NCI-H226 (cell line): ENCODE measurements around the gene TMEM219.
"Not testable (repeated sequence)": the region's sequence is repeated elsewhere in the genome, so short reads cannot be mapped to it uniquely, and the experiment has no call there.

Experiments
- DNase-seq: peaks from one replicate; pipeline ENCODE4 v3.0.0-alpha.2; 2015

The TMEM219 gene

GRCh38 chr16:29996766-29997250, 34.9 kb downstream of the TMEM219 start:
- DNase-seq = no peak

- no peak for DNase-seq
Measured at GRCh38 chr16:29999605-30000004, 37.7 kb downstream of the TMEM219 start.

DNA sequence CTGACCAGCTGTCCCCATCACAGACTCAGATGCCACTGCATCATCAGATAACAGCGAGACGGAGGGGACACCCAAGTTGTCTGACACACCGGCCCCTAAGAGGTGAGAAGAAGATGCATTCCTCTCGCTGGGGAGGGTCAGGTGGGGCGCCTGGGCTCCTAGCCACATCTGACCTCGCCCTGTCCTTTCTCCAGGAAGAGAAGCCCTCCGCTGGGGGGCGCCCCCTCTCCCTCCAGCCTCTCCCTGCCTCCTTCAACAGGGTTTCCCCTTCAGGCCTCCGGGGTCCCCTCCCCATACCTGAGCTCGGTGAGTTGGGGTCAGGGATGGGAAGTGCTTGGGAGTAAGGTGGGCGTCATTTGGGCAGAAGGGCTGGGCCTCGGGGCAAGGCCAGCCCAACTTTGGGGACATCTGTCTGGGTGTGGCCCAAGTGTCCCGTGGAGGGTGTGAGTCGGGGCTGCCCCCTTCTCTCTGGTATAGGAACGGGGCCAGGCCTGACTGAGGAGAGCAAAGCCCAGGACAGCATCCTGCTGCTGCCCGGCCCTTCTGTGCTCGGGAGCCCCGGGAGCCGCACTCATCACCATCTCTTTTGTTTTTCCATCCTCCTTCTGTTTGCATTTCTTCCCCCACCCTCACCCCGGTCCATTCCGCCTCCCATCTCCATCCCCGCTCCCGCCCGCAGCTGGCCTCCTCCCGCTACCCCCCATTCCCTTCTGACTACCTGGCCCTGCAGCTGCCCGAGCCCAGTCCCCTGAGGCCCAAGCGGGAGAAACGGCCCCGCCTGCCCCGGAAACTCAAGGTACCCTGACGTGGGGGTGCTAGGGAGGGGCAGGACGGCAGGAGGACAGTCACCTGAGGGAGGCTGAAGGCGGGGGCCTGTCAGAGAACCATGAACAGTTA, 39.1 kb downstream of the TMEM219 start:
- no peak for DNase-seq

DNA sequence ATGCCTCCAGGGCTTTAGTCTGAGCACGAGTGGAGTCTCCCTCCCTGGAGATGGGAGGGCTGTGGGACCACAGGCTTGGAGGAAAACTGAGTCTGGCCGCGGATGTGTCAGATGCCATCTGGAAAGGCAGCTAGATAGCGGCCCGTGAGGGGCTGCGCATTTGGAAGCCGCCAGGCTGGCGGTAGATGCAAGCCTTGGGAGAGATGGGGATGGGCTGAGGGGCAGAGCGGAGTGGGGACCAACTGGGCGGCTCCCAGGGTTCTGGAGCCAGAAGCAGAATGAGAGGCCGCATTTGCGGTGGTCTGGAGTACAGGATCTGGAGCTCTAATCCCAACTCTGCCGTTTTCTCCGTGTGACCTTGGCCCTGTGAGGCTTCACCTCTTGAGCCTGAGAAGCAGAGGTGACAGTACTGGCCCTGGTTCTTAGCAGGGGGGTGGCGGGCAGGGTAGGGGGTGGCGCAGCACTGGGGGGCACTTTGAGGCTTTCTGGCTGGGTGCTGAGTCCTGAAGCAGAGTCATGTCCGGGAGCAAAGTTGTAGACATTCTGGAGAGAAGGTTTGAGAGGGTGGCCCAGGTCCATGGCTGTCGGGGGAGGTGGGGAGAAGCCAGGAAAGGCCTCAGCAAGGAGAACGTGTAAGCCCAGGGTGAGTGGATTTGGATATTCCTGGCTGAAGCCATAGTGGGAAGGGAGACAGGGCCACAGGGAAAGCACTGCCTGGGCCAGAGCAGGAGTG, 40.9 kb downstream of the TMEM219 start:
- no peak for DNase-seq

GRCh38 chr16:30003670-30004423, 42.0 kb downstream of the TMEM219 start:
- DNase-seq = no peak

DNA sequence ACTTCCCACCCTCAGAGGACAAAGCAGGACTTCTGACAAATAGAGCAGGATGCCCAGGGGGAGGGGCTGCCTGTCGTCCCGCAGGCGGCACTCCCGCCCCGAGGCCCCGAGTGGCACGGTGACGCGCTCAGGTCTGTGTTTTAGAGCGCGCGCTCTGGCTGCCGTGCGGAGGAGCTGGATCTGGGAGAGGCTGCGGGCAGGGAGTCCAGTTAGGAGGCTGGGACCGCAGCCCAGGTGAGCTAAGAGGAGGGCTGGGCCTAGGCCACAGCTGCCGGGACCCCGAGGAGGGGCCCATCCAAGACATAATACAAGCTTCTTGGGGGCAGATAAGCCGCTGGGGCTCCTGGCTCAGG, 42.5 kb downstream of the TMEM219 start:
- no peak for DNase-seq

GRCh38 chr16:30004811-30005242, 42.9 kb downstream of the TMEM219 start:
- DNase-seq = no peak

GRCh38 chr16:30005341-30006094, 43.6 kb downstream of the TMEM219 start:
- DNase-seq = no peak

DNA sequence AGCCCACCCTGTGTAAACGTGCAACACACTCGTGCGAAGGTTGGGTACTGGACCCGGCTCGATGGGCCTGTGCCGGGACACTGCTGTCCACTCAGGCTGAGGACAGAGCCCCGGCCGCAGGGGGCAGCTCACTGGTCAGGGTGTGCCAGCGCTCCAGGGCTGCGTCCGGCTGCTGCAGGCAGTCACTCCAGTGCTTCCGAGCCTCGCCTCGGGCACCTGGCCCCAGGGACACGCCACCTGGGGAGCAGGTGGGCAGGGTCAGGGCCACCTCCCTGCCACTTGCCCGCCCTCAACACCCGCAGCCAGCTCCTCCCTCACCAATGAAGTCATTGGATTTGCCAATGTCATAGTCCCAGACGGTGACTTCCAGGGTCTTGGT, 44.2 kb downstream of the TMEM219 start:
- no peak for DNase-seq

- no peak for DNase-seq
Measured at GRCh38 chr16:30006659-30007377, 44.9 kb downstream of the TMEM219 start.

- DNase-seq = no peak
Measured at GRCh38 chr16:30007378-30007895, 45.6 kb downstream of the TMEM219 start.

GRCh38 chr16:30009085-30009862, 47.4 kb downstream of the TMEM219 start:
- DNase-seq = no peak

- no peak for DNase-seq
Measured at GRCh38 chr16:30009990-30010843, 48.3 kb downstream of the TMEM219 start.

DNA sequence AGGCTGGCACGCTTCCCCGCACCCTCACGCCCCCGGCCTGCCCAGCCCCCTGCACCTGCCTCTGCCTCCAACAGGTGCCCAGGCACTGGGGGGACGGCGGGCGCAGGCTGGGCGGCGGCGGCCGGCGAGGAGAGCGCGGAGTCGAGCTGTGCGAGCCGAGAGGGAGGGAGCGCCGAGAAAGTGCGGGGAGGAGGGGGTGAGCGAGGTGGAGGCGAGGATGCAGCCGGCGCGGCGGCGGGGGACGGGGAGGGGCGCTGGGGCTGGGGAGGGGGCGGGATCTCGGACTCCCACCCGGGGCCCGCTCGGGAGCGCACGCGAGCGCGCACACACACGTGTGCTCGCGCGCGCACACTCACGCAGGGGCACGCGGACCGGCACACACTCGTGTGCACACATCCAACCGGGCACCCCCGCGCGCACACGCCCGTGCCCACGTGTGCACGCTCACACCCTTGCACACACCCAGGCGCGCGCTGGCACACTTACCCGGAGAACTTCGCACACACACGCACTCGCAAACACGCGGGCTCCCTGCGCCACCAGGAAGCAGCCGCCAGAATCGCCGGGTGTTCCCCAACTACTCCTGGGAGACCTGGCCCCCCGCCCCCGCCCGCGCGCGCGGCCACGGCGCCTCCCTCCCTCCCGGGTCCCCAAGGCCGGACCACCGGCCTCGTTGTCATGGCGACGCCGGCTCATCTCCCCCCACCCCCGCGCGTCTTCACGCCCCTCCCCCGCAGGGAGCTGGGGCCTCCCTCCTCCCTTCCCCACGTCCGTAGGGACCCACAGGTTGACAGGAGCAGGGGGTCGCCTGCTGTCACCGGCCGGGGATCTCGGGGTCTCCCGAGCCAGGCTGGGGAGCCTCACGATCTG, 49.2 kb downstream of the TMEM219 start, which contains the start of gene DOC2A:
Gene DOC2A, minus strand, starts transcription at position 184 of the 870 bp plus-strand sequence. CDS start 805 bp downstream, outside the sequence.
- DNase-seq = no peak

GRCh38 chr16:30011714-30012504, 50.0 kb downstream of the TMEM219 start:
- DNase-seq = no peak

- not testable (repeated sequence) for DNase-seq
Measured at GRCh38 chr16:30012598-30012997, 50.7 kb downstream of the TMEM219 start.

GRCh38 chr16:30015450-30015849, 53.6 kb downstream of the TMEM219 start:
- not testable (repeated sequence) for DNase-seq
